Activated CD4-positive, alpha-beta T cell treated with anti-CD3 and anti-CD28 coated beads for 36 hours (primary cell): Measurements from ENCODE around the gene TTC9B. TPM values are rescaled to one million over a fixed set of nuclear protein-coding genes. Genes with fewer than 3 reads are reported as not detected.
"Not testable (repeated sequence)": the region's sequence is repeated elsewhere in the genome, so short reads cannot be mapped to it uniquely, and the experiment has no call there.

ENCODE experiments used
- ATAC-seq: fragments of 200-7000 bp; cut with Tn5 transposase; one replicate; pipeline ENCODE4 v1.10.0; 2021; ENCODE audit warnings: mild to moderate bottlenecking, moderate library complexity
- CTCF ChIA-PET: fragments of 350-600 bp; sonication (Branson Sonifier 250); formaldehyde crosslinking; loops from one replicate; lab custom pipeline; 2021; ENCODE audit warnings: antibody characterized with exemption; lab: Charles Lee
- POLR2A ChIA-PET: fragments of 350-600 bp; sonication (Branson Sonifier 250); formaldehyde crosslinking; loops from one replicate; lab custom pipeline; 2021; ENCODE audit warnings: antibody characterized with exemption, inconsistent platforms; lab: Charles Lee
- DNase-seq: peaks from one replicate; pipeline ENCODE4 v3.0.0-alpha.2; 2020
- H3K27ac Mint-ChIP-seq: one replicate; pipeline ENCODE4 v1.8.0; 2021; ENCODE audit warnings: mixed read lengths
- H3K27me3 Mint-ChIP-seq: one replicate; pipeline ENCODE4 v1.8.0; 2021; ENCODE audit warnings: mixed read lengths
- H3K36me3 Mint-ChIP-seq: one replicate; pipeline ENCODE4 v1.8.0; 2021; ENCODE audit warnings: low read depth, mixed read lengths
- H3K4me1 Mint-ChIP-seq: one replicate; pipeline ENCODE4 v1.8.0; 2021; ENCODE audit warnings: mixed read lengths
- H3K4me3 Mint-ChIP-seq: one replicate; pipeline ENCODE4 v1.8.0; 2021; ENCODE audit warnings: mild to moderate bottlenecking, moderate library complexity, mixed read lengths
- H3K9me3 Mint-ChIP-seq: one replicate; pipeline ENCODE4 v1.8.0; 2021; ENCODE audit warnings: low read depth, mixed read lengths
- intact Hi-C, 2 experiments: fragments of 100-400 bp; cut with DNase I in 1 of 2; cut with micrococcal nuclease in 1 of 2; formaldehyde crosslinking; loops; one replicate each; pipeline versions ENCODE4 v1.14.2 to v1.15.1; 2022 to 2024; cut with DNase I, micrococcal nuclease
- total RNA-seq, 2 experiments: library from RNA; stranded (reverse); gene quantifications; one replicate each; pipeline ENCODE4 v1.2.3, GENCODE V29; 2021

The TTC9B gene
- total RNA-seq, 2 experiments from 2014 or later, result not detected

DNA sequence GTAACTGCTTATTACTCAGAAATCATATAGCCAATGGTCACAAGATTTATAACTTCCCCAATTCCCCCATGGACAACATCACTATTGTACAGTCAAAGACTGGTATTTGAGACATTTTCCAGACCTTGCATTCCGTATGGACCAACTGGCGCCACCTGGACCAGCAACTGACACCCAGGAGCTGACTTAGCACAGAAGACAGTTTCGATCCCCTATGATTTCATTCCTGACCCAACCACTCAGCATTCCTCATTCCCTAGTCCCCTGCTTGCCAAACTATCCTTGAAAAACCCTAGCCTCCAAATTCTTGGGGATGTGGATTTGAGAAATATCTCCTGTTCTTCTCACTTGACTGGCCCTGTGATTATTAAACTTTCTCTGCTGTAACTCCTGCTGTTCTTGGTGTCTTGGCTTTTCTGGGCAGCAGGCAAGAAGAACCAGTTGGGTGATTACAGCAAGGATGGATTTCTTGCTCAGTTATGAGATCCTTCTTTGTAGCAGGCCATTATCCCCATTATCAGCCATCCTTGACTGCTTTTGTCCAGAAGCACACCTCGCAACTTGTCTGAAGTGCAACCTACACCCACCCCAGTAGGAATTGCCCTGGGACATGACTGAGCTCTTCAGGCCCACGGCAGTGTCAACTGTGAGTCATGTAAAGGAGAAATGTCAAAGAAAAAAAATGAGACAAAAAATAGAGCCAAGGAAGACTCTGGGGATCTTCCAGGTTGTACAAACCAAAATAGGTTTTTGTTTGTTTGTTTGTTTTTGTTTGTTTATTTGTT lies 40.7 kb downstream of the TTC9B start:
- ChIA-PET CTCF (no interaction called here), POLR2A (no interaction called here)
- ATAC-seq (no peak), DNase-seq (no peak)
- H3K27me3 Mint-ChIP-seq, result peaks cover 8% of the 10 kb centered on the region
- no peaks in the 10 kb centered on the region for H3K36me3 Mint-ChIP-seq
- H3K4me3 Mint-ChIP-seq, result no peak overlapping the region
- no peaks in the 10 kb centered on the region for H3K9me3 Mint-ChIP-seq
- no peaks in the 10 kb centered on the region for H3K4me1 Mint-ChIP-seq
- intact Hi-C loops, result no loop called here
- H3K27ac Mint-ChIP-seq, result no peak overlapping the region

DNA sequence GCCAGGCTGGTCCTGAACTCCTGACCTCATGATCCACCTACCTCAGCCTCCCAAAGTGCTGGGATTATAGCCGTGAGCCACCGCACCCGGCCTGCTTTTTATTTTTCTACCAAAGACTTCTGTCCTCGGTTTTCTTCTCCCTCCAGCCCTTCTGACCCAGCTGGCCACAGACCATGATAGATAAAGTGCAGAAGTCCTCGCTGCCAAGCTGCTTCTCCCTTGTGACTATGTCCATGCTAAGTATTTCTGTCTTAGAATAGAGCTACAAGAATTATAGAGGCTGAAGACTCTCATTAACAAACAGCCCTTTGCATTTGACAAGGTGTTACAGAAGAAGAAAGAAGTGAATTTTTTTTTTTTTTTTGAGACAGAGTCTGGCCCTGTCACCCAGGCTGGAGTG lies 42.4 kb downstream of the TTC9B start:
- Mint-ChIP-seq H3K27me3 (peaks cover 8% of the 10 kb centered on the region), H3K27ac (no peak overlapping the region), H3K9me3 (no peaks in the 10 kb centered on the region), H3K4me3 (no peak overlapping the region), H3K36me3 (no peaks in the 10 kb centered on the region), H3K4me1 (no peaks in the 10 kb centered on the region)
- no peak for DNase-seq
- ChIA-PET POLR2A (no interaction called here), CTCF (interaction anchor here (0.7 kb wide), 1 partner anchor 36 kb away, joined by 3 read pairs; no protein-coding TSS in a partner anchor)
- intact Hi-C loops, result no loop called here
- ATAC-seq, result no peak

DNA sequence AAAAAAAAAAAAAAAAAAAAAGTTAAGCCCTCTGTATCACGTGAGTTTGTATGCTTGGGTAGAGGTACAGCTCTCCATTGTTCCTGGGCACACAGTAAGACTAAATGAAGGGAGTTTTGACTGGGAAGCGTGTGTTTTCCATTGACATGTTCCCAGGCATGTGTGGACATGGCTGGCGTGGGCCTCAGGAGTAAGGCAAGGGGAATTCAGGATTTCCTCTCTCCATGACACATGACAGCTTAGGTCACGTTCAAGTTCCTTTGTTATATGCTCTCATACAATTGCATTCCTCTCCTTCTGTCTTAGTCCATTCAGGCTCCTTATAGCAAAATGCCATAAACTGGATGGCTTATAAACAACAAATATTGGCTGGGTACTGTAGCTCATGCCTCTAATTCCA lies 44.1 kb downstream of the TTC9B start:
- Mint-ChIP-seq H3K27ac (no peak overlapping the region), H3K4me1 (no peaks in the 10 kb centered on the region), H3K9me3 (no peaks in the 10 kb centered on the region), H3K4me3 (no peak overlapping the region), H3K36me3 (no peaks in the 10 kb centered on the region), H3K27me3 (peaks cover 4% of the 10 kb centered on the region)
- intact Hi-C loops, result no loop called here
- no peak for DNase-seq
- POLR2A ChIA-PET, result no interaction called here
- no peak for ATAC-seq
- CTCF ChIA-PET, result interaction anchor here (0.7 kb wide), 1 partner anchor 8 kb away, joined by 4 read pairs; no protein-coding TSS in a partner anchor

DNA sequence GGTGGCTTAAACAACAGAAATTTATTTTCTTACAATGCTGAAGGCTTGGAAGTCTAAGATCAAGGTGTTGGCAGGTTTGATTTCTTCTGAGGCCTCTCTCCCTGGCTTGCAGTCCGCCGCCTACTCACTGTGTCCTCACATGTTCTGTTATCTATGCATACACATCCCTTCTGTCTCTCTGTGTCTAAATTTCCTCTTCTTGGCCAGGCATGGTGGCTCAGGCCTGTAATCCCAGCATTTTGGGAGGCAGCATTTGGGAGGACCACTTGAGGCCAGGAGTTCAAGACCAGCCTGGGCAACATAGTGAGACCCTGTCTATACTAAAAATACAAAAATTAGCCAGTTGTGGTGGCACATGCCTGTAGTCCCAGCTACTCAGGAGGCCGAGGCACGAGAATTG lies 46.9 kb downstream of the TTC9B start:
- H3K36me3 Mint-ChIP-seq, H3K9me3 Mint-ChIP-seq, CTCF ChIA-PET, ATAC-seq, H3K27me3 Mint-ChIP-seq, H3K4me3 Mint-ChIP-seq, H3K4me1 Mint-ChIP-seq, H3K27ac Mint-ChIP-seq, intact Hi-C loops, DNase-seq, POLR2A ChIA-PET: not testable (repeated sequence)

DNA sequence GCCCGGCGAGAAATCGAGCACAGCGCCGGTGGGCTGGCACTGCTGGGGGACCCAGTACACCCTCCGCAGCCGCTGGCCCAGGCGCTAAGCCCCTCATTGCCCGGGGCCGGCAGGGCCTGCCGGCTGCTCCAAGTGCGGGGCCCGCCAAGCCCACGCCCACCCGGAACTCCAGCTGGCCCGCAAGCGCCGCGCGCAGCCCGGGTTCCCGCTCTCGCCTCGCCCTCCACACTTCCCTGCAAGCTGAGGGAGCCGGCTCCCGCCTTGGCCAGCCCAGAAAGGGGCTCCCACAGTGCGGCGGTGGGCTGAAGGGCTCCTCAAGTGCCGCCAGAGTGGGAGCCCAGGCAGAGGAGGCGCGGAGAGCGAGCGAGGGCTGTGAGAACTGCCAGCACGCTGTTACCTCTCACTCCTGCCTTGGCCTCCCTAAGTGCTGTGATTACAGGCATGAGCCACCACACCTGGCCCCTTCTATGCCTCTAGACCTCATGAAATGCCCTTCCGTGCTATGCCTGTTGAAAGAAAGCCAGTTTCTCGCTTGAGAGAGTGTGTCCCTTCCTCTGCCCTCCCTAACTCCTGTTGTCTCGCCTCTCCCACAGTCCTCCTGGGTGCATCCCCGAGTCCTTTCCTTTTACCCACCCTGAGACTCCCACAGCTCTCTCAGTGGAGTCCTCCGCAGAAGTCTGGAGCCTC lies 47.7 kb downstream of the TTC9B start:
- H3K9me3 Mint-ChIP-seq, H3K4me1 Mint-ChIP-seq, DNase-seq, H3K36me3 Mint-ChIP-seq, ATAC-seq, H3K27me3 Mint-ChIP-seq, CTCF ChIA-PET, intact Hi-C loops, H3K4me3 Mint-ChIP-seq, POLR2A ChIA-PET, H3K27ac Mint-ChIP-seq: not testable (repeated sequence)

DNA sequence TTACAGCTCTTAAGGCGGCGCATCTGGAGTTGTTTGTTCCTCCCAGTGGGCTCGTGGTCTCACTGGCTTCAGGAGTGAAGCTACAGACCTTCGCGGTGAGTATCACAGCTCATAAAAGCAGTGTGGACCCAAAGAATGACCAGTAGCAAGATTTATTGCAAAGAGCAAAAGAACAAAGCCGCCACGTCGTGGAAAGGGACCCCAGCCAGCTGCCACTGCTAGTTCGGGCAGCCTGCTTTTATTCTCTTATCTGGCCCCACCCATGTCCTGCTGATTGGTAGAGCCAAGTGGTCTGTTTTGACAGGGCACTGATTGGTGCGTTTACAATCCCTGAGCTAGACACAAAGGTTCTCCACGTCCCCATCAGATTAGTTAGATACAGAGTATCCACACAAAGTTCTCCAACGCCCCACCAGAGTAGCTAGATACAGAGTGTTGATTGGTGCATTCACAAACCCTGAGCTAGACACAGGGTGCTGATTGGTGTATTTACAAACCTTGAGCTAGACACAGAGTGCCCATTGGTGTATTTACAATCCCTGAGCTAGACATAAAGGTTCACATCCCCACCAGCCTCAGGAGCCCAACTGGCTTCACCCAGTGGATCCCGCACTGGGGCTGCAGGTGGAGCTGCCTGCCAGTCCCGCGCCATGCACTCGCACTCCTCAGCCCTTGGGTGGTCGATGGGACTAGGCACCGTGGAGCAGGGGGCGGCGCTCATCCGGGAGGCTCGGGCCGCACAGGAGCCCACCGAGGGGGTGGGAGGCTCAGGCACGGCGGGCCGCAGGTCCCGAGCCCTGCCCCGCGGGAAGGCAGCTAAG lies 48.5 kb downstream of the TTC9B start:
- CTCF ChIA-PET, result interaction anchor here (0.7 kb wide), 2 partner anchors 16 to 909 kb away, joined by 3 read pairs; no protein-coding TSS in a partner anchor
- ATAC-seq, H3K4me3 Mint-ChIP-seq, POLR2A ChIA-PET, H3K27ac Mint-ChIP-seq, DNase-seq, H3K9me3 Mint-ChIP-seq, H3K27me3 Mint-ChIP-seq, intact Hi-C loops, H3K36me3 Mint-ChIP-seq, H3K4me1 Mint-ChIP-seq: not testable (repeated sequence)

Other genes starting within 250 kb of the TTC9B start
- 100 to 1,000 TPM; 114 to 140 TPM for gene PSMC4, start 247.2 kb downstream of the TTC9B start, total RNA-seq
- 1 to 10 TPM; 6.3 to 6.9 TPM for gene ZNF546, start 221.3 kb downstream of the TTC9B start, total RNA-seq
- 10 to 100 TPM; 17.4 to 18.8 TPM for gene ZNF780B, start 162.2 kb downstream of the TTC9B start, total RNA-seq
- gene ZNF780A, start 127.4 kb downstream of the TTC9B start, total RNA-seq, result 10 to 100 TPM; 19.2 to 19.4 TPM
- gene MAP3K10, start 27.0 kb downstream of the TTC9B start, total RNA-seq, result 10 to 100 TPM in 1 of 2 experiments, 1 to 10 TPM in 1; 8.7 to 10.8 TPM
- gene CCNP, start 8.3 kb upstream of the TTC9B start, total RNA-seq, result under 1 TPM in 1 of 2 experiments, not detected in 1; 0.12 TPM
- gene AKT2, start 67.0 kb upstream of the TTC9B start, total RNA-seq, result 100 to 1,000 TPM; 142 to 148 TPM
- 10 to 100 TPM; 15.8 to 17.7 TPM for gene C19orf47, start 130.0 kb upstream of the TTC9B start, total RNA-seq
- 10 to 100 TPM; 57.8 to 69.1 TPM for gene PLD3, start 130.3 kb upstream of the TTC9B start, total RNA-seq
- under 1 TPM in 1 of 2 experiments, not detected in 1; 0.09 TPM for gene HIPK4, start 171.8 kb upstream of the TTC9B start, total RNA-seq
- 1 to 10 TPM; 1.0 to 1.4 TPM for gene PRX, start 195.0 kb upstream of the TTC9B start, total RNA-seq
- 10 to 100 TPM; 10.0 to 14.7 TPM for gene SERTAD1, start 207.6 kb upstream of the TTC9B start, total RNA-seq
- gene SERTAD3, start 226.0 kb upstream of the TTC9B start, total RNA-seq, result 10 to 100 TPM in 1 of 2 experiments, 1 to 10 TPM in 1; 8.4 to 12.0 TPM
- 10 to 100 TPM; 34.1 to 35.6 TPM for gene BLVRB, start 247.4 kb upstream of the TTC9B start, total RNA-seq
- gene SPTBN4, start 248.6 kb upstream of the TTC9B start, total RNA-seq, result 1 to 10 TPM; 2.4 to 2.5 TPM